Trophoblast cell (in vitro differentiated cells and primary cell): Measurements from ENCODE around the gene COX8A.

Experiments used
- DNase-seq, 2 donors: peaks; one replicate each; pipeline ENCODE4 v3.0.0-alpha.2; 2016
- H2AFZ ChIP-seq: 2 replicates; pipeline ENCODE4 v1.6.1; 2013; ENCODE audit warnings: low read length, moderate library complexity, mild to moderate bottlenecking; ENCODE audit not compliant: insufficient read depth, poor library complexity
- H2AK5ac ChIP-seq: 2 replicates; pipeline ENCODE4 v1.6.1; 2013; ENCODE audit warnings: mild to moderate bottlenecking, low read length
- H2BK120ac ChIP-seq: 2 replicates; pipeline ENCODE4 v1.6.1; 2013; ENCODE audit warnings: low read length, mild to moderate bottlenecking, moderate library complexity; ENCODE audit not compliant: insufficient read depth, poor library complexity
- H2BK12ac ChIP-seq: 2 replicates; pipeline ENCODE4 v1.6.1; 2013; ENCODE audit warnings: mild to moderate bottlenecking, low read length, moderate library complexity
- H2BK5ac ChIP-seq: 2 replicates; pipeline ENCODE4 v1.6.1; 2013; ENCODE audit warnings: low read length, low read depth, moderate library complexity, mild to moderate bottlenecking; ENCODE audit not compliant: poor library complexity
- H3K14ac ChIP-seq: 2 replicates; pipeline ENCODE4 v1.6.1; 2013; ENCODE audit warnings: mild to moderate bottlenecking, low read length
- H3K18ac ChIP-seq: 2 replicates; pipeline ENCODE4 v1.6.1; 2013; ENCODE audit warnings: mild to moderate bottlenecking, low read length
- H3K23ac ChIP-seq: 2 replicates; pipeline ENCODE4 v1.6.1; 2013; ENCODE audit warnings: low read length
- H3K27ac ChIP-seq: 2 replicates; pipeline ENCODE4 v1.5.1; 2013; ENCODE audit warnings: low read depth, mild to moderate bottlenecking, inconsistent platforms, low read length, moderate library complexity
- H3K27me3 ChIP-seq: 2 replicates; pipeline ENCODE4 v1.6.1; 2013; ENCODE audit warnings: inconsistent platforms, mild to moderate bottlenecking, low read length, moderate library complexity; ENCODE audit not compliant: insufficient read depth
- H3K36me3 ChIP-seq, 2 experiments: 1 replicate in 1 of 2; 2 replicates in 1 of 2; pipeline ENCODE4 v1.6.1; 2013; ENCODE audit warnings: low read length in 2 of 2, mild to moderate bottlenecking in 2 of 2, moderate library complexity in 1 of 2; ENCODE audit not compliant: insufficient read depth in 2 of 2, control insufficient read depth in 1 of 2
- H3K4ac ChIP-seq: 2 replicates; pipeline ENCODE4 v1.6.1; 2013; ENCODE audit warnings: low read depth, mild to moderate bottlenecking, low read length, moderate library complexity
- H3K4me1 ChIP-seq, 2 experiments: 1 replicate in 1 of 2; 2 replicates in 1 of 2; pipeline ENCODE4 v1.6.1; 2013; ENCODE audit warnings: low read length in 2 of 2, mild to moderate bottlenecking in 2 of 2, moderate library complexity in 1 of 2; ENCODE audit not compliant: insufficient read depth in 2 of 2, control insufficient read depth in 1 of 2
- H3K4me2 ChIP-seq: 2 replicates; pipeline ENCODE4 v1.6.1; 2013; ENCODE audit warnings: inconsistent platforms, mild to moderate bottlenecking, low read length, moderate library complexity
- H3K4me3 ChIP-seq: 2 replicates; pipeline ENCODE4 v1.5.1; 2013; ENCODE audit warnings: mild to moderate bottlenecking, low read depth, low read length, inconsistent platforms
- H3K79me1 ChIP-seq: one replicate; pipeline ENCODE4 v1.6.1; 2013; ENCODE audit warnings: low read length
- H3K79me2 ChIP-seq: 2 replicates; pipeline ENCODE4 v1.6.1; 2013; ENCODE audit warnings: low read length, mild to moderate bottlenecking; ENCODE audit not compliant: control insufficient read depth, insufficient read depth, poor library complexity
- H3K9ac ChIP-seq: 2 replicates; pipeline ENCODE4 v1.6.1; 2013; ENCODE audit warnings: mild to moderate bottlenecking, low read length
- H3K9me3 ChIP-seq: 2 replicates; pipeline ENCODE4 v1.6.1; 2013; ENCODE audit warnings: low read depth, mild to moderate bottlenecking, control low read depth, inconsistent platforms, low read length; ENCODE audit not compliant: insufficient read depth
- H4K12ac ChIP-seq: 2 replicates; pipeline ENCODE4 v1.6.1; 2013; ENCODE audit warnings: low read depth, mild to moderate bottlenecking, low read length, moderate library complexity
- H4K8ac ChIP-seq: 2 replicates; pipeline ENCODE4 v1.6.1; 2013; ENCODE audit warnings: low read depth, mild to moderate bottlenecking, low read length, moderate library complexity
- H4K91ac ChIP-seq: one replicate; pipeline ENCODE4 v1.6.1; 2013; ENCODE audit warnings: low read depth, mild to moderate bottlenecking, low read length, moderate library complexity
- WGBS: extraction: QIAGEN DNeasy Blood & Tissue Kit; methylation state at CpG from one replicate; pipeline ENCODE4 v1.1.7; 2013; ENCODE audit warnings: missing lambda C conversion rate; ENCODE audit not compliant: insufficient read length, insufficient coverage; ENCODE audit errors: extremely low coverage; 5-methylcytosine and 5-hydroxymethylcytosine counted together

Gene COX8A

GRCh38 chr11:63985812-63986155 is 11.4 kb downstream of the COX8A start:
- no peak overlapping the region for H3K4ac ChIP-seq
- H3K36me3 ChIP-seq: peaks cover 15 to 23% of the 10 kb centered on the region in 2 experiments
- H2BK120ac ChIP-seq: no peak overlapping the region
- no peak overlapping the region for H2AFZ ChIP-seq
- H2BK5ac ChIP-seq: peak overlapping the region; percentile 6
- H2BK12ac ChIP-seq: no peak overlapping the region
- H3K14ac ChIP-seq: no peak overlapping the region
- peak overlapping the region; percentile 75 for H3K4me2 ChIP-seq
- peak overlapping the region; percentile 51 for H4K8ac ChIP-seq
- no peak for DNase-seq
- H4K91ac ChIP-seq: no peak overlapping the region
- no peak overlapping the region for H3K18ac ChIP-seq
- H3K27ac ChIP-seq: no peak overlapping the region
- H4K12ac ChIP-seq: no peak overlapping the region
- H3K79me2 ChIP-seq: peaks cover 13% of the 10 kb centered on the region
- H3K4me1 ChIP-seq: peaks cover 11 to 17% of the 10 kb centered on the region in 2 experiments
- H3K9ac ChIP-seq: no peak overlapping the region
- WGBS: no CpG with 5 or more reads among the region's 18 CpGs
- H3K79me1 ChIP-seq: peaks cover 9% of the 10 kb centered on the region
- H3K23ac ChIP-seq: no peak overlapping the region
- peaks cover 1% of the 10 kb centered on the region for H3K9me3 ChIP-seq
- H3K4me3 ChIP-seq: no peak overlapping the region
- no peak overlapping the region for H2AK5ac ChIP-seq
- no peaks in the 10 kb centered on the region for H3K27me3 ChIP-seq

- peaks cover 9% of the 10 kb centered on the region for H3K79me1 ChIP-seq
- H3K9ac ChIP-seq: peak within 1 kb of the TSS; percentile 99
- H2AFZ ChIP-seq: peak within 1 kb of the TSS; percentile 78
- no peak within 1 kb of the TSS for H2BK12ac ChIP-seq
- H4K12ac ChIP-seq: peak within 1 kb of the TSS; percentile 94
- H3K27me3 ChIP-seq: no peaks in the 10 kb centered on the region
- peak within 1 kb of the TSS; percentile 95 for H2AK5ac ChIP-seq
- peak within 1 kb of the TSS; percentile 77 for H3K4ac ChIP-seq
- peak within 1 kb of the TSS; percentile 100 for H3K4me3 ChIP-seq
- H4K91ac ChIP-seq: peak within 1 kb of the TSS; percentile 94
- H2BK5ac ChIP-seq: peak within 1 kb of the TSS; percentile 73
- H3K4me2 ChIP-seq: peak within 1 kb of the TSS; percentile 92
- DNase-seq: peak; percentile 98 to 99
- peak within 1 kb of the TSS; percentile 92 for H2BK120ac ChIP-seq
- WGBS: no CpG with 5 or more reads among the region's 63 CpGs
- H3K27ac ChIP-seq: peak within 1 kb of the TSS; percentile 86
- peaks cover 1% of the 10 kb centered on the region for H3K9me3 ChIP-seq
- peak within 1 kb of the TSS; percentile 76 for H3K18ac ChIP-seq
- peaks cover 13% of the 10 kb centered on the region for H3K79me2 ChIP-seq
- peak within 1 kb of the TSS; percentile 94 for H3K14ac ChIP-seq
- H3K4me1 ChIP-seq: peaks cover 11 to 17% of the 10 kb centered on the region in 2 experiments
- peaks cover 20 to 28% of the 10 kb centered on the region in 2 experiments for H3K36me3 ChIP-seq
- peak within 1 kb of the TSS; percentile 96 for H4K8ac ChIP-seq
- H3K23ac ChIP-seq: no peak within 1 kb of the TSS
Observed at GRCh38 chr11:63986156-63986931, 11.9 kb downstream of the COX8A start, which contains the start of gene OTUB1. Gene OTUB1, plus strand, starts transcription at chr11:63986438. Its CDS starts 19 bp downstream, at chr11:63986457.

- peak overlapping the region; percentile 73 for H2BK5ac ChIP-seq
- no peak overlapping the region for H3K23ac ChIP-seq
- no peaks in the 10 kb centered on the region for H3K27me3 ChIP-seq
- H3K18ac ChIP-seq: peak overlapping the region; percentile 76
- H3K9me3 ChIP-seq: no peaks in the 10 kb centered on the region
- H3K36me3 ChIP-seq: peaks cover 25 to 33% of the 10 kb centered on the region in 2 experiments
- H2BK12ac ChIP-seq: no peak overlapping the region
- H3K4me1 ChIP-seq: peaks cover 11 to 17% of the 10 kb centered on the region in 2 experiments
- H2AK5ac ChIP-seq: peak overlapping the region; percentile 95
- H3K27ac ChIP-seq: peak overlapping the region; percentile 86
- H3K79me1 ChIP-seq: peaks cover 9% of the 10 kb centered on the region
- peak overlapping the region; percentile 94 for H4K12ac ChIP-seq
- H2AFZ ChIP-seq: peak overlapping the region; percentile 78
- peak overlapping the region; percentile 99 for H3K9ac ChIP-seq
- no peak for DNase-seq
- WGBS: no CpG with 5 or more reads among the region's 25 CpGs
- peak overlapping the region; percentile 94 for H3K14ac ChIP-seq
- peak overlapping the region; percentile 94 for H4K91ac ChIP-seq
- peak overlapping the region; percentile 77 for H3K4ac ChIP-seq
- H3K79me2 ChIP-seq: peaks cover 13% of the 10 kb centered on the region
- peak overlapping the region; percentile 92 for H3K4me2 ChIP-seq
- H4K8ac ChIP-seq: peak overlapping the region; percentile 96
- peak overlapping the region; percentile 100 for H3K4me3 ChIP-seq
- H2BK120ac ChIP-seq: peak overlapping the region; percentile 92
Observed at GRCh38 chr11:63986932-63987513, 12.6 kb downstream of the COX8A start.

- H3K23ac ChIP-seq: no peak overlapping the region
- H3K4ac ChIP-seq: no peak overlapping the region
Observed at GRCh38 chr11:63991558-63991957, 17.1 kb downstream of the COX8A start.

More at GRCh38 chr11:63991558-63991957, 17.1 kb downstream of the COX8A start:
- WGBS: no CpG with 5 or more reads among the region's 10 CpGs
- H4K91ac ChIP-seq: no peak overlapping the region
- H3K27ac ChIP-seq: no peak overlapping the region
- peaks cover 11% of the 10 kb centered on the region for H3K79me2 ChIP-seq
- peaks cover 6% of the 10 kb centered on the region for H3K79me1 ChIP-seq
- H3K4me3 ChIP-seq: no peak overlapping the region
- no peak overlapping the region for H4K12ac ChIP-seq
- no peak overlapping the region for H4K8ac ChIP-seq
- no peak for DNase-seq
- peaks cover 54 to 66% of the 10 kb centered on the region in 2 experiments for H3K36me3 ChIP-seq
- H2BK12ac ChIP-seq: no peak overlapping the region
- H3K14ac ChIP-seq: no peak overlapping the region
- H2BK120ac ChIP-seq: no peak overlapping the region
- H3K9ac ChIP-seq: no peak overlapping the region
- no peak overlapping the region for H3K4me2 ChIP-seq
- no peaks in the 10 kb centered on the region for H3K27me3 ChIP-seq
- no peaks in the 10 kb centered on the region for H3K9me3 ChIP-seq
- no peak overlapping the region for H2AK5ac ChIP-seq
- H3K4me1 ChIP-seq: peaks cover 8 to 10% of the 10 kb centered on the region in 2 experiments
- H3K18ac ChIP-seq: no peak overlapping the region
- H2AFZ ChIP-seq: no peak overlapping the region
- no peak overlapping the region for H2BK5ac ChIP-seq
